HEK293T (cell line): ENCODE data around the gene MAD1L1.

ENCODE experiments used
- CTCF ChIA-PET: fragments of 350-600 bp; formaldehyde crosslinking; extraction: SDS; loops from one replicate; lab custom pipeline; 2021; ENCODE audit warnings: antibody characterized with exemption, inconsistent platforms; lab: Yijun Ruan, JAX
- POLR2A ChIA-PET: fragments of 350-600 bp; formaldehyde crosslinking; extraction: SDS; loops from one replicate; lab custom pipeline; 2020; ENCODE audit warnings: antibody characterized with exemption, inconsistent platforms; lab: Yijun Ruan, JAX
- DNase-seq: peaks from one replicate; pipeline ENCODE4 v3.0.0; 2012; ENCODE audit warnings: mixed read lengths; ENCODE audit errors: extremely low spot score
- ARNT ChIP-seq: fragments of 450-650 bp; IDR thresholded peaks from 2 replicates; pipeline ENCODE4 v1.6.1; 2017; ENCODE audit warnings: mild to moderate bottlenecking
- BHLHE40 ChIP-seq: fragments of 450-650 bp; IDR thresholded peaks from 2 replicates; pipeline ENCODE4 v1.6.1; 2016; ENCODE audit warnings: mild to moderate bottlenecking, moderate library complexity, borderline replicate concordance
- CTBP1 ChIP-seq: fragments of 450-650 bp; IDR thresholded peaks from 2 replicates; pipeline ENCODE4 v1.6.1; 2016; ENCODE audit warnings: borderline replicate concordance
- ELF4 ChIP-seq: fragments of 450-650 bp; IDR thresholded peaks from 2 replicates; pipeline ENCODE4 v1.6.1; 2017; ENCODE audit warnings: antibody characterized with exemption
- FOXA1 ChIP-seq: fragments of 450-650 bp; IDR thresholded peaks from 2 replicates; pipeline ENCODE4 v1.6.1; 2016; ENCODE audit warnings: mild to moderate bottlenecking
- FOXK2 ChIP-seq: fragments of 450-650 bp; IDR thresholded peaks from 2 replicates; pipeline ENCODE4 v1.6.1; 2016; ENCODE audit warnings: mild to moderate bottlenecking
- FOXM1 ChIP-seq: fragments of 450-650 bp; IDR thresholded peaks from 2 replicates; pipeline ENCODE4 v1.6.1; 2017; ENCODE audit warnings: mild to moderate bottlenecking, borderline replicate concordance
- HDGF ChIP-seq: fragments of 450-650 bp; IDR thresholded peaks from 2 replicates; pipeline ENCODE4 v1.6.1; 2017; ENCODE audit warnings: antibody characterized with exemption, borderline replicate concordance
- L3MBTL2 ChIP-seq: fragments of 450-650 bp; conservative IDR thresholded peaks from 2 replicates; pipeline ENCODE4 v1.6.1; 2016; ENCODE audit warnings: mild to moderate bottlenecking
- LEF1 ChIP-seq: fragments of 450-650 bp; IDR thresholded peaks from 2 replicates; pipeline ENCODE4 v1.6.1; 2017; ENCODE audit warnings: mild to moderate bottlenecking, borderline replicate concordance
- NFRKB ChIP-seq: fragments of 450-650 bp; IDR thresholded peaks from 2 replicates; pipeline ENCODE4 v1.6.1; 2016; ENCODE audit warnings: mild to moderate bottlenecking, moderate library complexity
- SP1 ChIP-seq: fragments of 450-650 bp; IDR thresholded peaks from 2 replicates; pipeline ENCODE4 v1.6.1; 2017
- SUZ12 ChIP-seq: fragments of 450-650 bp; IDR thresholded peaks from 2 replicates; pipeline ENCODE4 v1.6.1; 2016; ENCODE audit warnings: mild to moderate bottlenecking
- TARDBP ChIP-seq: fragments of 450-650 bp; IDR thresholded peaks from 2 replicates; pipeline ENCODE4 v1.6.1; 2016
- ZNF384 ChIP-seq: fragments of 450-650 bp; IDR thresholded peaks from 2 replicates; pipeline ENCODE4 v1.6.1; 2016
- TF ChIP-seq, protein P1 (sequence below): fragments of 450-650 bp; IDR thresholded peaks from 2 replicates; pipeline ENCODE4 v1.6.1; 2016

MAD1L1 gene

DNA sequence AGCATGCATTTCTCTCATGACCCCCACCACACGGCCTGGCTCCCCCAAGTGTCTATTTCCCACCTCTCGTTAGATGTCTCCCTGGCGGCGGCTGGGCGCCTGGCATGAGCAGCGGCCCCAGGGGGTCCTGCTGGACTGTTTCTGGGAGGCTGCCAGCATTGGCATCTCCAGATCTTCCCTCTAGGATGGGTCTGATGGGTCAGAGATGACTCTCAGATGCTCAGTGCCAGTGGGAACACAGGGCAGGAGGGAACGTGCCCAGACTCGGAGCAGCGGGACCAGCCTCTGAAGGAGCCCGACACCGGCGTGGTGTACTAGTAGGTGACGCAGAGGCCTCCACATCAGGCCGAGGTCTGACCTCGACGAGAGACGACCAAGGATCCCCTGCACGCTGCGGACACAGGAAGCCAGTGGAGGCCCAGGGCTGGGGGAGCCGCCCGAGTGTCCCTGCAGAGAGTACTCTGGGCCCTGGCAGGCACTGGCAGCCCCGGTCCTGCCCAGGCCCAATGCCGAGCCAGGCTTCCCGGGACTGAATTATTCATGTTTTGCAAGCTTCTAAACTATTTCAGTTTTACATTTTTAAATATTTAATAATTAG, 323.8 kb downstream of the MAD1L1 start:
- no peak for TF ChIP-seq FOXA1
- no peak for TF ChIP-seq ELF4
- TF ChIP-seq NFRKB = no peak
- no peak for TF ChIP-seq HDGF
- CTCF ChIA-PET = no interaction called here
- no peak for DNase-seq
- POLR2A ChIA-PET = no interaction called here

GRCh38 chr7:1907751-1908365, 324.9 kb downstream of the MAD1L1 start:
- DNase-seq = no peak
- CTCF ChIA-PET = interaction anchor here (0.5 kb wide), 1 partner anchor 118 kb away, joined by 5 read pairs; no protein-coding TSS in a partner anchor
- TF ChIP-seq FOXK2 = no peak
- TF ChIP-seq FOXA1 = no peak
- no peak for TF ChIP-seq L3MBTL2
- TF ChIP-seq TARDBP = no peak
- TF ChIP-seq NFRKB = no peak
- TF ChIP-seq ARNT = no peak
- no peak for TF ChIP-seq SP1
- no peak for TF ChIP-seq CTBP1
- TF ChIP-seq ELF4 = no peak
- TF ChIP-seq BHLHE40 = no peak
- TF ChIP-seq, protein P1, sequence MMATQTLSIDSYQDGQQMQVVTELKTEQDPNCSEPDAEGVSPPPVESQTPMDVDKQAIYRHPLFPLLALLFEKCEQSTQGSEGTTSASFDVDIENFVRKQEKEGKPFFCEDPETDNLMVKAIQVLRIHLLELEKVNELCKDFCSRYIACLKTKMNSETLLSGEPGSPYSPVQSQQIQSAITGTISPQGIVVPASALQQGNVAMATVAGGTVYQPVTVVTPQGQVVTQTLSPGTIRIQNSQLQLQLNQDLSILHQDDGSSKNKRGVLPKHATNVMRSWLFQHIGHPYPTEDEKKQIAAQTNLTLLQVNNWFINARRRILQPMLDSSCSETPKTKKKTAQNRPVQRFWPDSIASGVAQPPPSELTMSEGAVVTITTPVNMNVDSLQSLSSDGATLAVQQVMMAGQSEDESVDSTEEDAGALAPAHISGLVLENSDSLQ = no peak
- no peak for TF ChIP-seq HDGF
- no peak for TF ChIP-seq SUZ12
- no peak for TF ChIP-seq LEF1
- TF ChIP-seq FOXM1 = no peak
- POLR2A ChIA-PET = no interaction called here

DNA sequence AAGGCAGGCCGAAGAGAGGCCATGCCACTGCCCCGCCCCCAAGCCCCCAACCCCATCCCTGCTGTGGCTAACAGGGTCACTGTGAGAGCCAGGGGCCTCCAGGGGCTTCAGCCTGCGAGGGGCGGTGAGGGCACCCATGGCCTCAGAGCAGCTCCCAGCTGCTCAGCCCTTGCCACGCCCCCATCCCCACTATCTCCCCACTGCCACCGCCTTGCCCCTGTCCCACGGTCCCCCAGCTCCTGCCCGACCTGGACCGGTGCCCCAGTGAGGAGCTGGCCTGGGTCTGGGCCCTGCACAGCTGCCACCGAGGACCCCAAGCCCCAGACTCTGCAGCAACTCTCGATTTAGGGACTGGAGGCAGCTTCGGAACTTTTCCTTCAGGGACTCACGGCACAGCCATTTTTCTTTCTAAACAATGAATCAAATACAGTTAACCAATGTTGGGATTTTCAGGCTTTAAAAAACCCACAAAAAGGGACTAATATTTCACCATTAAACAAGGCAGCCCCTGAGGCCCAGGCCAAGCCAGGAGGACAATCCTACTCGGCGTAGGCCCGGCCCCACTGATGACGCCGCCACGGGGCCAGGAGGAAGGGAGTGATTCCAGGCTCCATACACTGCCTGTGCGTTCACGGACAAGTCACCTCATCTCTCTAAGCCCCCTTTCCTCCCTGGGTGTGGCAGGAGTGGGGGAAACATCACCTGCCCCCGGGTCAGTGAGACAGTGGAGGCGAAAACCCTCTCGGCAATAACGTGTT, 325.6 kb downstream of the MAD1L1 start:
- POLR2A ChIA-PET = no interaction called here

GRCh38 chr7:1906087-1906830, 326.5 kb downstream of the MAD1L1 start:
- POLR2A ChIA-PET = no interaction called here
- no peak for TF ChIP-seq LEF1
- TF ChIP-seq, protein P1 = no peak
- no peak for TF ChIP-seq L3MBTL2
- no peak for TF ChIP-seq FOXA1
- no peak for TF ChIP-seq FOXM1
- no peak for TF ChIP-seq ELF4
- no peak for TF ChIP-seq BHLHE40
- no peak for TF ChIP-seq SP1
- no peak for TF ChIP-seq CTBP1
- TF ChIP-seq HDGF = no peak
- TF ChIP-seq NFRKB = no peak
- TF ChIP-seq ZNF384 = no peak
- TF ChIP-seq SUZ12 = no peak
- no peak for TF ChIP-seq TARDBP
- no peak for TF ChIP-seq FOXK2
- no peak for DNase-seq
- CTCF ChIA-PET = no interaction called here

More for the DNA sequence above, 325.6 kb downstream of the MAD1L1 start:
- no peak for DNase-seq
- TF ChIP-seq ZNF384 (no peak), ARNT (no peak), BHLHE40 (no peak), FOXK2 (no peak), SP1 (no peak), ELF4 (no peak), HDGF (no peak), L3MBTL2 (no peak)
- TF ChIP-seq, protein P1 = no peak
- CTCF ChIA-PET = interaction anchor here (0.5 kb wide), 1 partner anchor 117 kb away, joined by 5 read pairs; no protein-coding TSS in a partner anchor

DNA sequence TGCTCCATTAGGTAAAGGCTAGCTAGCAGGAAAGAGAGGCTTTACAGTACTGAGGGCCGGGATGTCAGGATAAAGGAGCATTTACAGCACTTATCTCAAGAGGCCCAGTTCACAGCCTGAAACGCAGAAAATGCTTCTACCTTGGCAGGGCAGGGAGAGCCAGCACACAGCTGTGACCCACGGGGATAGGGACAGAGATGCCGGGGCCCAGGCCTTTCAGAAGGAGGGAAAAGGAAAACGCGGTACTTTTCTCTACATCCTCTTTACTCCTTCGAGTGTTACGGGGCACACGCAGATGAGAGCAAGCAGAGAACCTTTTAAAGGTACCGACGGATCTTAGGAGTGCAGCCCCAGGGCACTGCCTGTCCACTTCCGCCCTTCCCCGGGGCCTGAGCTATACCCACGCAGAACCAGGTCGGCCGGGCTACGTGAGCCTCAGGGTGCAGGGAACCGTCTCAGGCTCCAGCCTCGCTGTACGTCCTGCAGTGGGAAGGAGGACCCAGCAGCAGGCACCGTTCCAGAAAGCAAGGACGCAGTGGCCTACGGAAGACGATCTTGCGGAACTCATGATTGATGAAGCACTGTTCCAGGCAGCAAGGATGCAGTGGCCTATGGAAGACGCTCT, 330.4 kb downstream of the MAD1L1 start:
- DNase-seq = no peak
- TF ChIP-seq FOXA1 = no peak
- no peak for TF ChIP-seq SUZ12
- TF ChIP-seq TARDBP = no peak
- no peak for TF ChIP-seq FOXM1
- TF ChIP-seq SP1 = no peak
- TF ChIP-seq FOXK2 = no peak
- TF ChIP-seq LEF1 = no peak
- ChIA-PET POLR2A (no interaction called here), CTCF (no interaction called here)
